GM19035 (cell line): ENCODE results near the gene TAMALIN.
A peak's percentile ranks its signal among the peaks of the same experiment; 100 is the strongest.
"Not testable (repeated sequence)": the region's sequence is repeated elsewhere in the genome, so short reads cannot be mapped to it uniquely, and the experiment has no call there.

Experiments used
- ATAC-seq: cut with Tn5 transposase; IDR thresholded peaks from one replicate; pipeline ENCODE4 v1.9.1; 2021; ENCODE audit not compliant: unreplicated experiment

The TAMALIN gene

DNA sequence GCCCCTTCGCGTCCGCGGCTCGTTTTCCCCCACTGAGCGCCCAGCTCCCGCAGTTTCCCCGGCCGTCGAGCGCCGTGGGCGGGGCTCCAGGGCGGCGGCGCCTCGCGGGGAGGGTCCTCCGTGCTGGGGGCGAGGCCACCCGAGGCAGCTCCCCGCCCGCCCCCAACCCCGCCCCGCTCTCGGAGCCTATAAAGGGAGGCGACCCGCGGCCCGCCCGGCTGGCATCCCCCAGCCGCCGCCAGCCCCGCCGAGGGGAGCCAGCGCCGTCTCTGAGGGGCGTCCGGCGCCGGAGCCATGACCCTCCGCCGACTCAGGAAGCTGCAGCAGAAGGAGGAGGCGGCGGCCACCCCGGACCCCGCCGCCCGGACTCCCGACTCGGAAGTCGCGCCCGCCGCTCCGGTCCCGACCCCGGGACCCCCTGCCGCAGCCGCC is at the start of gene TAMALIN:
Gene TAMALIN, plus strand, starts transcription at position 221 of the 432 bp plus-strand sequence. Its CDS starts 74 bp downstream, at position 295.
- ATAC-seq, result no peak

DNA sequence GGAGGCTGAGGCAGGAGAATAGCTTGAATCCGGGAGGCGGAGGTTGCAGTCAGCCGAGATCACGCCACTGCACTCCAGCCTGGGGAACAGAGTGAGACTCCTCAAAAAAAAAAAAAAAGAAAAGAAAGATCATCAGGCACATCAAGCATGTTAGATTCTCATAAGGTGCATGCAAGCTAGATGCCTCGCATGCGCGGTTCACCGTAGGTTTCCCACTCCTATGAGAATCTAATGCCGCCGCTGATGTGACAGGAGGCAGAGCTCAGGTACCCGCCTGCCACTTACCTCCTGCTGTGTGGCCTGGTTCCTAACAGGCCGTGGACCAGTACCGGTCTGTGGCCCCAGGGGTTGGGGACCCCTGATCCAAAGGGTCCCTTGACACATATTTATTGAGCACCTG is 48.2 kb upstream of the TAMALIN start:
- no peak for ATAC-seq

DNA sequence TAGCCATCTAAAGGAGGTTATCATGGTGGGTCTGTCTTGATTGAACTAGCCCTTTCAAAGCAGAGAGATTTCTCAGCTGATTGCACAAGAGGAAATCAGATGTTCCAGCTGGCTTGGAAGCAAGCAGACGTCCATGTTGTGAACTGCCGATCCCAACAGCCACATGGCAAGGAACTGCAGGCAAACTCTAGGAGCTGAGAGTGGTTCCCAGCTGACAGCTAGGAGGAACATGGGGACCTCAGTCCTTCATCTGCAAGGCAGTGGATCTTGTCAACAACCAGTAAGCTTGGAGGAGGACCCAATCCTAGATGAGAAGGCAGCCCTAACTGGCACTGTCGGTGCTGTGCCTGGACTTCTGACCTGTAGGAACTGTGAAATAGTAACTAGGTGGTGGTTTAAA is 47.5 kb upstream of the TAMALIN start:
- ATAC-seq, result no peak

DNA sequence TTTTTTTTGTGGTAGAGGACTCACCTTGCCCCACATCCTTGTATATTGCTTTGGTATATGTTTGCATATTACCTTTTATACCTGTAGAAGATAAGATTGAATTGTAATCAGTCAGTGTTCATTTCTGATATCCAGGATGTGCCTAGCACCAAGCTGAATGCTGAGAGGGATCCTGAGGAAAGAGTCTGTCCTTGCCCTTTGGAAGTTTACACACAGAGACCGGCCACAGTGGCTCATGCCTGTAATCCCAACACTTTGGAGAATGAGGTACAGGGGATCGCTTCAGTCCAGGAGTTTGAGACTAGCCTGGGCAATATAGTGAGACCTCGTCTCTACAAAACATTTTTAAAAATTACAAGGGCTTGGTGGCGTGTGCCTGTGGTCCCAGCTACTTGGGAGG is 46.8 kb upstream of the TAMALIN start:
- ATAC-seq, result no peak

DNA sequence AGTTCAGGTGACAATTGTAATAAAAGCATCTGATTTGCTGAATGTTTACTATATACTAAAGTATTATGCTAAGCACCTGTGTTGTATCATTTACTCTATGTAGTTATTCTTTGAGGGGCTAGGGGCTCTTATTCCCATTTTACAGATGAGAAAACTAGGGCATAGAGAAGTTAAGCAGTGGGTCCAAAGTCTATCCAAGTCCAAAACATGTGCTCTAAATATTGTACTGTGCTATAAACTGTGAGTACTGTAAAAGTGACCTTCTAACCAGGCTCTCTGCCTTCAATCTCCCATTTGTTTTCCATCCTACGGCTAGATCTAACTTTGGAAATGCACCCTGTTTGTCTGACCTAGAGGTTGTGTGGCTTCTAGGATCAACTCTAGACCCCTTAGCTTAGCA is 46.3 kb upstream of the TAMALIN start:
- ATAC-seq, result no peak

DNA sequence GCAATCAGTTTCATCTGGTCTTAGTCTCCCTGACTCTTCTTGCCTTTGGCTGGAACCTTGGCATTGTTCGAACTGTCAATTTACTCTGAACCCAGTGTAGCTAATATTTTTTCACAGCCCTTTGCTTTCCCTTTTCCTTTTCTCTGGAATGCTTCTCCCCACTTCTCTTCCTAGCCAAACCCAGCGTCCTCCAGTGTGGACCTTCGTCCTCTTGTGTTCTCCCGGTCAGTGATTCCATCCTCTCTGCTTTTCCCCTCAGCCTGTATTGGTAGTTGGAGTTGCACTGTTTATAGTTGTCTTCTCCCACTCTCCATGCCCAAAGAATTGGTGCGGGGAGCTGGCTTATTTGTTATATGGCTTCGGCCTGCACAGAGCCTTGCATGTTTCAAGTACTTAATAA is 45.9 kb upstream of the TAMALIN start:
- ATAC-seq, result no peak

DNA sequence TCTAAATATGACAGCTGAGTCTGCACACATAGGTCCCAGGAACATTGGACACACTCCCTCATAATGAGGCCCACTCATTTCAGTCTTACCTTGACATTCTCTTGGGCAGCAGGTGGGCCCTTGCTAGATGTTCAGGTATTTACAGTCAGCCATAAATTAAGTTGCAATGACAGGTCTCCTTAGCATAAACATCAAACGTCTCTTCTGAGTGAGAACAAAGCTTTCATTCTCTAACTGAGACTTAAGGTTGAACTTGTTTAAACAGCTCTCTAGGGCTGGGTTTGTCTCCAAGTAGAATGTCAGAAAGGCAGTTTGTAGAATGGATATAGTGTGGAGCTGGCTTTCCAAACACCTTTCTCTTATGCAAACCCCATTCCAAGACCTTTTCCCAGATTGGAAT is 44.9 kb upstream of the TAMALIN start:
- ATAC-seq, result no peak

DNA sequence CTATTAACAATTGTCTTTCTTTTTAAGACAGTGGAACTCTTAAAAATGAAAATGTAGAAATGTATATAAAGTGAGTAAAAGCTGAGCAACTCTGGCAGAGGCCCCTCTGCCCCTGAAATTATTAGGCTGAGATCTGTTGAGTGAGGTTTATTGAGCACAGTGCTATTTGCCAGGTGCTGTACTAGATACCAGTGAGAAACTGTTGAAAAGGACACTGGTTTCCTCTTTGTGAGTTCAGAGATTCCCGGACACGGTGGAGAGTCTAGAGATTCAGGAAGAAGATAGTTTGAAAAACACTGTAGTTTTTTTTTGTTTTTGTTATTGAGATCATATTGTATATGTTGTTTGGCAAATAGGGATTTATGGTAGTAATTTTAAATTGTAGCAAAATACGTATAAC is 44.0 kb upstream of the TAMALIN start:
- no peak for ATAC-seq

DNA sequence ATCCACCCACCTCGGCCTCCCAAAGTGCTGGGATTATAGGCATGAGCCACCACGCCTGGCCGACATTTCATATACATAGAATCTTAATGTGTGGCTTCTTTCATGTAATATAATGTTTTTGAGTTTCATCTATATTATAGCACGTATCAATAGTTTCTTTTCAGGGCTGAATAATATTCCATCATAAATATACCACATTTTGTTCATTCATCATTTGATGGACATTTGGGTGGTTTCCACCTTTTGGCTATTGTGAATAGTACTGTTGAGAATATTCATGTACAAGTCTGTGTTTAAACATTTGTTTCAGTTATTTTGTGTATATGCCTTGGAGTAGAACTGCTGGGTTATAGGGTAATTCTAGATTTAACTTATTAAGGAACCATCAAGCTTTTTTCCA is 43.3 kb upstream of the TAMALIN start:
- no peak for ATAC-seq

DNA sequence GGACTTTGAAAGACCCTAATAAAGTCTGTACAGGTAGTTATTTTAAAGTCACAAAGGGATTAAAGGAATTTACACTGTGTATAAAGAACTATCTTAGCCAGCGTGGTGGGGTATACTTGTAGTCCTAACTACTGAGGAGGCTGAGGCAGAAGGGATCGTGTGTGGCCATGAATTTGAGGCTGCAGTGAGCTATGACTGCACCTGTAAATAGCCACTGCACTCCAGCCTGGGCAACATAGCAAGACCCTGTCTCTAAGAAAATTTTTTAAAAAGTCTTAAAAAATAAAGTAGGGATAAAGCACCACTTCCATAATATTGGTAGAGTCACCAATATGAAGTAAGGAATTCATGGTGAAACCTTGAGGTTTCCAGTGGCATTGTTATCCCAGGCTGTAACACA is 37.1 kb upstream of the TAMALIN start:
- no peak for ATAC-seq

DNA sequence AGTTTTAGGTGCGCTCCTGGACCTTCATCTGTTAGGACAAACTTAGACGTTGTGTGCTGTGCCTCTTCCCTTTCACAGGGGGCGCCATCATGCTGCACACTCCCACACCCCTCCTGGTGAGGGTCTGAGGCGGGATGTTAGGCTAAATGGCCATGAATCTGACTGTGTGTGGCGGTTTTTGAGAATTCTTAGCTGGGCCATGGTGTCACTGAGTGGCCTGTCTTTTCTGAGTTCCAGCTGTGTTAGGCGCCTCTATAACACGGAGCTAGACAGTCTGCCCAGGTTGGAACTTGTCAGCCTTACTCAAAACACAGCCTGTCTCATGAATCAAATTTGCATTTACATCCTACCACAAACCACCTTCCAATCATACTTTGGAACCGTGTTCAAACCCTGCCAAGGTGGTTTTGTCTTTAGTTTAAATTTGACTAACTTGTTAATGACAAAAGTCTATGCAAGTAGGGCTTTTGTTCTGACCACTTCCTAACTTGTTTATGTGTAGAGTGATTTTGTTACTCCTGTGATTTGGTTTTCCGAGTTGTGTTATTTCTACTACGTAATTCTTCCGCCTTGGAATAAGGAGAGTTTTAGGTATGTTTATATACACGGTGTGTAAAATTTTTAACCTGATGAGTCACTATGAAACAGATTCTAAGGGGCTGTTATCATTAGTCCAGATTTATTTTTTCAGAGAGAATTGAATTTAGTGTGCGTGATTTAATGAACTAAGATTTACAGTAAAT is 35.7 kb upstream of the TAMALIN start:
- ATAC-seq, result peak; percentile 97

DNA sequence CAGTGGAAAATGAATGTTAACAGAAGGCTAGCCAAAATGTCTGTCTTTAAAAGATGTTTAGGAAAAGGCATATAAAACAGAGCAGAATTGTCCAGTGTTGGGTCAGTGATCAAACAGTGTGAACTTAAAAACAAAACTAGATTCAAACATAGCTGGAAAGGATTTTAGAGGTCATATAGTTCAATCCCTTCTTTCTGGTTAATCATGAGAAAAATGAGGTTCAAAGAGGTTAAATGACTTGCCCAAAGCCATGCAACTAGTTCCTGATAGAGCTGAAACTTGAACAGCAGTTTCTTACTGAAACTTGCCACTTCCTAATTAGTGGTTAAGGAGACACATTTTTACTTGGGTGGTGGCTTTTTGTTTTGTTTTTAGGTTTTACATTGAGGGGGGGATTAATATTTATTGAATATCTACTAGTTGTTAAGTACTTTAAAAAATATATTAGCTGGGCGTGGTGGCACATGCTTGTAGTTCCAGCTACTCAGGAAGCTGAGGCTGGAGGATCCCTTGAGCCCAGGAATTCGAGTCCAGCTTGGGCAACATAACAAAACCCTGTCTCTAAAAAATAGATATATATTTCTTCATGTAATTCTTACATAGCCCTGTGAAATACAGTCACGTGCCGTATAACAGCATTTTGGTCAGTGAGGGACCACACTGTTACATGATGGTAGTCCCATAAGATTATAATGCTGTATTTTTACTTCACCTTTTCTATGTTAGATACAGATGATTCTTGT is 34.9 kb upstream of the TAMALIN start:
- ATAC-seq, result no peak

DNA sequence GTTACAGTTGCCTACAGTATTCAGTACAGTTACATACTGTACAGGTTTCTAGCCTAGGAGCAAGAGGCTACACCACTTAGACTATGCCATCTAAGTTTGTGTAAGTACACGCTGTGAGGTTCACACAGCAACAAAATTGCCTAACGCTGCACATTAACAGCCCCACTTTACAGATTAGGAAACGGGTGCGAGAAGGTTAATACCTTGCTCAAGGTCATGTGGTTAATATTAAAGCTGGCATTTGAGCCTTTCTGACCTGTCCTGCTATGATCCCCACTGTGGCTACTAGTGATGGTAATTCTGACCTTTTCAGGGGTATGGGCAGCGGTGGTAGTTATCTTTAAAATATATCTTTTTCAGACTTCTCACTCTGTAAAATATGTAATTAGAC is 34.3 kb upstream of the TAMALIN start:
- no peak for ATAC-seq

DNA sequence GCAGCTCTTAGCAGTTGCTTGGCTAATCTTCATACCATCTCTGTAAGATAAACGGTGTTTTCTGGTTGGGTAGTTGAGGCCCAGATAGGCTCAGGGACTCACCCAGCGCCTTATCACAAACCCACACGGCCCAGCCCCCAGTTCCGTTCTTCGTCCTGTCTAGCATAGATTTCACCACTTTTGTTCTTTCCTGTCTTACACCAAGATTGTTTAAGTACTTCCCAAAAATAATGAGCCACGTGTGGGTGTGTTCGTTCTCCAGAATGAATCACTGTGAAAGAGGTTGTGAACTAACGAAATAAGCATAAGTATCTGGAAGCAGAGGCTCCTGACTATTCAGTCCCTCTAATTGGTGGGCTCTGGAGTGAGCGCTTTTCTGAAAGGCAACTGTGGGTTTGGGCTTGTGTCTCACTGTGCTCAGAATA is 33.9 kb upstream of the TAMALIN start:
- ATAC-seq, result no peak

DNA sequence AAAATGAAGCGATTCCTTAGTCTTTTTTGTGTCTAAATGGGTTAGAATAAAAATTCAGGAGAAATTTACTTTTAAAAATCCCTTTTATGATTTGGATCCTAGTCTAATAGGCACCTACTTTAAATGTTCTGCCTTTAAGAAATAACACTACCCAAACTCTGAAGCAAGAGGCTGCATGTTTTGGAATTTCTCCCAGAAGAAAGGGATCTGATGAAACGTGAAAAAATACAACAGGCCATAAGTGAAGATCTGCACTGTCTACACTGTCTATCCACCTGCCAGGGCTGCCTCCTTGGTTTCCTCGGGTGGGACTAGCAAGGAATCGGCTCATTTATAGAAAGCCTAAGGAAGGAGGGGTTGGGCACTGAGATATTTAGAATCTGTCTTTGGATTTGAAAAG is 33.2 kb upstream of the TAMALIN start:
- ATAC-seq, result no peak

DNA sequence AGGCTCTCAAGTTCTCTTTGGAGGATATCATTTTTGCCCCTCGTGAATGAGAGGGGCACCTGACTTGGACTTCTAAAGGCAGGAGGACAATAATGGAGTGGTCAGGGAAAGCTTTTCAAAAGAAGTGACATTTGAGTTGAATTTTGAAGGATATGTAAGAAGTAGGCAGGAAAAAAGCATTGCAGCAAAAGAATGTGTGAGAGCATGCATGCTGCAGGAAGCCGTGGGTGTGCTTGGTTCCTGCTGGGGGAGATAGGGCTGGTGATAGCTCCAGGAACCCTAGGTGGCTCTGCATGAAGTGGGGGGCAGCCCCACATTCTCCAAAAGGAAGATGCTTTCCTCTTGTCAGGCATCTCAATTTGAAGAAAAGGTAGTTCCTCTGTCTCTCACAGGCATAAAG is 32.1 kb upstream of the TAMALIN start:
- no peak for ATAC-seq

DNA sequence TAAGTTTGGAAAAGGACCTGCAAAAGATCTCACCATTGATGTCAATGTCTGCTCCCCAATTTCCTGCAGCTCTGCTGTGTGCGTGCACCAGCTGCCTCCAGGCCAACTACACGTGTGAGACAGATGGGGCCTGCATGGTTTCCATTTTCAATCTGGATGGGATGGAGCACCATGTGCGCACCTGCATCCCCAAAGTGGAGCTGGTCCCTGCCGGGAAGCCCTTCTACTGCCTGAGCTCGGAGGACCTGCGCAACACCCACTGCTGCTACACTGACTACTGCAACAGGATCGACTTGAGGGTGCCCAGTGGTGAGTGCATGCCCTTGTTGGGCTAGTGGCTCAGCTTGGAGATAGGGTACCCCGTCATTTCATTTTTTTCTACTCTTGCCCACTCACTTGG is 31.6 kb upstream of the TAMALIN start:
- no peak for ATAC-seq

DNA sequence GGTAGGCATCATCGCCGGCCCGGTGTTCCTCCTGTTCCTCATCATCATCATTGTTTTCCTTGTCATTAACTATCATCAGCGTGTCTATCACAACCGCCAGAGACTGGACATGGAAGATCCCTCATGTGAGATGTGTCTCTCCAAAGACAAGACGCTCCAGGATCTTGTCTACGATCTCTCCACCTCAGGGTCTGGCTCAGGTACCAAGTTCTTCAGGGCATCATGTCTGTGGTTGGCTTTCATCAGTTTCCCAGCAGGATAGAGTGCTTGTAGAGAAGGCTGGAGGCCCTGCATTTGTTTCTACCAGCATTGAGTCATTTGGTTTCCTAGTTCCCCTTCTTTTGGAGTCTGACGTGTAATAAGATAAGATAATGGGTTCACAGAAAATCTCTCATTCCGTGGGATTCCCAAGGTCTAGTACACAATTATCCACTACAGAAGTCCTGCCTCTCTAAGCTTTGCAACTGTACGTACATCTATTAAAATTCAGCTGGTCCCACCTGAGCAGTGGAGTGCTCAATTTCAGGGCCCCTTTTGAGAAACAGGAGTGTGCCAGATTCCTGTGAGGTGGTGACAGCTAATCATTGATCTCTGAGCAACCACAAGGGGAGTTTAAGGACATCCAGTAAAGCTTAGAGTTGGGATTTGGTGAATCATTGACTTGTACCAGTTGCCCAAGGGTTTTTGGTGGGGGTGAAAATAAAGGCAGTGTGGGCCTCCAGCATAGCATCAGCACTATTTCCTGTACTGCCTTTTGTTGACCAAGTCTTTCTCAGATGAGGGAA is 30.2 kb upstream of the TAMALIN start:
- no peak for ATAC-seq

DNA sequence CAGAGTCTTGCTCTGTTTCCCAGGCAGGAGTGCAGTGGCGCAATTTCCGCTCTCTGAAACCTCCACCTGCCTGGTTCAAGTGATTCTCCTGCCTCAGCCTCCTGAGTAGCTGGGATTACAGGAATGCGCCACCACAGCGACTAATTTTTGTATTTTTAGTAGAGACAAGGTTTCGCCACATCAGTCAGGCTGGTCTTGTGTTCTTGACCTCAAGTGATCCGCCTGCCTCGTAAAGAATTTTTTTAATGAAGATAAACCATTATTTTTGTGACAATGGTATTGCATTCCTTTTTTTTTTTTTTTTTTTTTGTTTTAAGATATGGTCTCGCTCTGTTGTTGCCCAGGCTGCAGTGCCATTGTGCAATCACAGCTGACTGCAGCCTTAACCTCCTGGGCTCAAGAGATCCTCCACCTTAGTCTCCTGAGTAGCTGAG is 29.4 kb upstream of the TAMALIN start:
- ATAC-seq, result no peak

DNA sequence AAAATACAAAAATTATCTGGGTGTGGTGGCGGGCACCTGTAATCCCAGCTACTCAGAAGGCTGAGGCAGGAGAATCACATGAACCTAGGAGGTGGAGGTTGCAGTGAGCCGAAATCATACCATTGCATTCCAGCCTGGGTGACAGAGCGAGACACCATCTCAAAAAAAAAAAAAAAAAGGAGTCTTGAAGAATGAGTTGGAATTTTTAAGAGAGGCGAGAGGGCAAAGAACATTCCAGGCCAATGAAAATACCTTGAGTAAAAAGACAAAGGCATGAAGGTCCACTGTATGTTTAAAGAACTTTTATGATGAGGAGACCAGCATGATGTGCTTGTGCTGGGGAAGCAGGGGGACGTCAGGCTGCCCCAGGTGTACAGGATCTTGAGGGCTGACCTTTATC is 27.4 kb upstream of the TAMALIN start:
- not testable (repeated sequence) for ATAC-seq

DNA sequence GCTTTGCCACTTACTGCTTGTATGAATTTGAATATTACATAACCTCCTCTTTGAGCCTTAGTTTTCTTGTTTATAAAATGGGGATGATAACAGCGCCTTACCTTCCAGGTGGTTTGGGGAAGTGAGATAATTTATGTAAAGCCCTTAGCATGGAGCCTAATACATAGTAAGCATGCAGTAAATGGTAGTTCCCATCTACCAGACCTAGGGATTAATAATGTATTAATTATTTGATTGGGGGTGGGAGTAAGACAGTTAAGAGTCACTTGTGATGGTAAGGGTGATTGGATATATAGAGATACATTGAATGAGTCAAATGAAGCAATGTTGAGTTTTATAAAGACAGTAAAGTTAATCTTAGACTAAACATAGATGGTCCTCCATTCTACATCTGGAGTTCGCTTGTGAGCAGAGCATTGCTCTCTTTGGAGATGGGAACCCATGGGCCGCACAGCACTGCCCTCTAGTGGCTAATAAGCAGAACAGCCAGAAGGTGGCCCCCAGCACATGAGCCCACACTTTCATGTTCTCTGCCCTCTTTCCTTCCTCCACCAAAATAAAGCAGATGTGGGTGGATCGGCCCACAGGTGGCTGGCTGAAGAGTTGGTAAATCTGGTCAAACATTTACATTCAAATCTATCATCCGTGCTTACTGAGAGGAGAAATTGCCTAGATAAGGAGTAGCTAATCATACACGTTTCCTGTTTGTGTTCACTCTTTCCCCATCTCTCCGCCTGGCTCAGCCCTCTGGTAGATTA is 26.5 kb upstream of the TAMALIN start:
- peak; percentile 79 for ATAC-seq
